Skin epidermis (tissue), 12 donors: ENCODE measurements around the gene NOL12.

Source experiments
- H3K27ac ChIP-seq, 21 experiments: fragments of 200-600 bp; sonication (generic) in 11 of 21; one replicate each; pipeline ENCODE4 v1.5.0; 2020; ENCODE audit warnings: mild to moderate bottlenecking in 3 of 21, inconsistent platforms in 2 of 21, moderate library complexity in 2 of 21
- H3K4me3 ChIP-seq, 7 experiments: fragments of 200-600 bp; sonication (generic) in 2 of 7; one replicate each; pipeline ENCODE4 v1.5.0; 2020; ENCODE audit warnings: inconsistent platforms in 2 of 7, mild to moderate bottlenecking in 2 of 7, moderate library complexity in 1 of 7

The NOL12 gene

GRCh38 chr22:37658133-37659065 lies 27.7 kb upstream of the NOL12 start, which contains the start of gene PDXP:
TSS of gene PDXP (plus strand) at chr22:37658723. CDS start at chr22:37658783, 60 bp downstream.
- Histone ChIP-seq H3K4me3 (peak within 1 kb of the TSS; percentile 32 to 71 (median 46)), H3K27ac (peak within 1 kb of the TSS in 19 of 21 experiments; percentile 19 to 81 (median 60))

GRCh38 chr22:37659066-37659896 lies 26.9 kb upstream of the NOL12 start:
- H3K27ac ChIP-seq: peak overlapping the region in 9 of 21 experiments; percentile 44 to 81 (median 61)
- H3K4me3 ChIP-seq: peak overlapping the region; percentile 32 to 71 (median 46)

- Histone ChIP-seq H3K4me3 (peak overlapping the region in 4 of 7 experiments; percentile 41 to 71 (median 56)), H3K27ac (peak overlapping the region in 7 of 21 experiments; percentile 2 to 58 (median 23))
Observed at GRCh38 chr22:37659897-37660708, 26.0 kb upstream of the NOL12 start.

GRCh38 chr22:37660709-37661045 lies 25.5 kb upstream of the NOL12 start:
- no peak overlapping the region for H3K4me3 ChIP-seq

GRCh38 chr22:37661160-37661924 lies 24.8 kb upstream of the NOL12 start:
- peak overlapping the region in 11 of 21 experiments; percentile 2 to 67 (median 20) for H3K27ac ChIP-seq

More at GRCh38 chr22:37660709-37661045, 25.5 kb upstream of the NOL12 start:
- peak overlapping the region in 9 of 21 experiments; percentile 2 to 58 (median 13) for H3K27ac ChIP-seq

GRCh38 chr22:37662039-37662438 lies 24.1 kb upstream of the NOL12 start:
- Histone ChIP-seq H3K4me3 (no peak overlapping the region), H3K27ac (peak overlapping the region in 12 of 21 experiments; percentile 3 to 65 (median 28))

More at GRCh38 chr22:37661160-37661924, 24.8 kb upstream of the NOL12 start:
- no peak overlapping the region for H3K4me3 ChIP-seq

- no peak overlapping the region for H3K4me3 ChIP-seq
- H3K27ac ChIP-seq: no peak overlapping the region
Observed at GRCh38 chr22:37663521-37664140, 22.5 kb upstream of the NOL12 start.

- Histone ChIP-seq H3K4me3 (no peak overlapping the region), H3K27ac (no peak overlapping the region)
Observed at GRCh38 chr22:37664249-37665101, 21.7 kb upstream of the NOL12 start.

GRCh38 chr22:37665487-37665886 lies 20.7 kb upstream of the NOL12 start:
- Histone ChIP-seq H3K4me3 (no peak overlapping the region), H3K27ac (no peak overlapping the region)

GRCh38 chr22:37669586-37669985 lies 16.6 kb upstream of the NOL12 start:
- Histone ChIP-seq H3K4me3 (no peak overlapping the region), H3K27ac (no peak overlapping the region)

GRCh38 chr22:37672206-37672919 lies 13.8 kb upstream of the NOL12 start:
- peak overlapping the region in 6 of 21 experiments; percentile 1 to 91 (median 48) for H3K27ac ChIP-seq
- H3K4me3 ChIP-seq: no peak overlapping the region

GRCh38 chr22:37672920-37673455 lies 13.2 kb upstream of the NOL12 start:
- Histone ChIP-seq H3K4me3 (no peak overlapping the region), H3K27ac (peak overlapping the region in 12 of 21 experiments; percentile 6 to 91 (median 78))

GRCh38 chr22:37674248-37674647 lies 11.9 kb upstream of the NOL12 start:
- Histone ChIP-seq H3K4me3 (no peak overlapping the region), H3K27ac (peak overlapping the region in 20 of 21 experiments; percentile 35 to 96 (median 86))

- peak within 1 kb of the TSS in 20 of 21 experiments; percentile 71 to 96 (median 86) for H3K27ac ChIP-seq
Observed at GRCh38 chr22:37674951-37675929, 10.9 kb upstream of the NOL12 start, which contains the start of gene LGALS1. TSS of gene LGALS1 (plus strand) at chr22:37675636. CDS start at chr22:37675703, 67 bp downstream.

More at GRCh38 chr22:37674951-37675929, 10.9 kb upstream of the NOL12 start, which contains the start of gene LGALS1:
- H3K4me3 ChIP-seq: peak within 1 kb of the TSS; percentile 45 to 68 (median 53)
